MG63 (cell line): ENCODE data around the gene MDP1. TPM values are rescaled to one million over a fixed set of nuclear protein-coding genes. Genes with fewer than 3 reads are reported as not detected.
A peak's percentile ranks its signal among the peaks of the same experiment; 100 is the strongest.

Experiments
- DNase-seq: peaks from one replicate; pipeline ENCODE4 v3.0.0-alpha.2; 2020
- H3K27me3 ChIP-seq: fragments of 250-450 bp; sonication (Bioruptor Pico); 2 replicates; pipeline ENCODE4 v1.5.1; 2020; ENCODE audit warnings: mild to moderate bottlenecking, moderate library complexity
- H3K36me3 ChIP-seq: fragments of 250-450 bp; sonication (Bioruptor Pico); 2 replicates; pipeline ENCODE4 v1.5.1; 2020; ENCODE audit warnings: mild to moderate bottlenecking, moderate library complexity
- H3K4me3 ChIP-seq: fragments of 250-450 bp; sonication (Bioruptor Pico); 2 replicates; pipeline ENCODE4 v1.5.1; 2020; ENCODE audit warnings: mild to moderate bottlenecking, moderate library complexity
- H3K9me3 ChIP-seq: fragments of 250-450 bp; sonication (Bioruptor Pico); 2 replicates; pipeline ENCODE4 v1.5.1; 2020; ENCODE audit warnings: mild to moderate bottlenecking, moderate library complexity
- total RNA-seq: library from RNA; depleted of rRNA; stranded (reverse); fragments of >200 nt; shearing (Covaris generic); gene quantifications from 2 replicates; pipeline ENCODE4 v1.2.3, GENCODE V29; 2014; ENCODE audit warnings: low replicate concordance; rRNA removed

MDP1 gene
- 2.5 and 4.5 TPM in 2 replicates for total RNA-seq

DNA sequence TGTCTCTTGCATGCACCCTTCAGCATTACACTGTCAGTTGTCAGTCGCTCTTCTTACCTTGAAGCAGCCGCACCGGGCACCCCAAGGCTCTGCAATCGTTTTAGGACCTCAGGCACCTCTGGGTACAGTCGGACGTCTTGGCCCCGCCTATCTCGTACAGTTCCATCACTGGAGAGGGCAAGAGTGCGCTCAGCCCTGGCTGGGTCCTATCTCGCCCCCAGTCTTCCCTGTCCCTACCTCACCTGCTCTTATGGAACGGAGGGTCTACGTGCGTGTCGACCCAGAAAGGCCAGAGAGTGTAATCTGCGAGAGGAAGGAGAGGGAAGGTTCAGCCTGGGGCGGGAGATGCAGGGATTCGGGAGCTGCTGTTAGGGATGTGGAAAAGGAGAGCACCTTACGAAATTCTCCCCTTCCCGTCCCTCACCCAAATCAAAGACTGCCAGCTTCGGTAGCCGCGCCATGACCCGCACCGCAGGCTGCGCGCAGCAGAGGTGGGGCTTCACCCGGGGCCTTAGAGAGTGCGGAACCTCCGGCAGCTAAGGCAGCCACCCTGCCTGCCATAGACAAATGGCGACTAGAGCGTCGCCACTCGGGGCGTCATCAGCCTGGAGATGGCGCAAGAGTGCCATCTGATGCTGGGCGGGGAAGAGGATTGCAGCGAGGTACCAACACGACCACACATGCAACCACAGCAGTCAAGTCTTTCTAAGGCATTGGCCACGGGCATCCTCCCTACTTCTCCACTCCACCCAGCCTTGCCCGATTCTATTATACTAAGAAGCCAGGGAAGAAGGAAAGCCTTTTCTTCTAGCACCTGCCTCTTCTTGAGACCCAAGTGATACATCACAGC is at the start of gene MDP1:
Gene MDP1 (minus strand): TSS at position 572 of the 850 bp plus-strand sequence. CDS start 111 bp downstream, at position 461.
- Histone ChIP-seq H3K27me3 (no peaks in the 10 kb centered on the region), H3K36me3 (peaks cover 3% of the 10 kb centered on the region; the same call in 1 of the 2 replicates), H3K4me3 (peak within 1 kb of the TSS; percentile 59), H3K9me3 (no peaks in the 10 kb centered on the region)
- DNase-seq = peak; percentile 65

DNA sequence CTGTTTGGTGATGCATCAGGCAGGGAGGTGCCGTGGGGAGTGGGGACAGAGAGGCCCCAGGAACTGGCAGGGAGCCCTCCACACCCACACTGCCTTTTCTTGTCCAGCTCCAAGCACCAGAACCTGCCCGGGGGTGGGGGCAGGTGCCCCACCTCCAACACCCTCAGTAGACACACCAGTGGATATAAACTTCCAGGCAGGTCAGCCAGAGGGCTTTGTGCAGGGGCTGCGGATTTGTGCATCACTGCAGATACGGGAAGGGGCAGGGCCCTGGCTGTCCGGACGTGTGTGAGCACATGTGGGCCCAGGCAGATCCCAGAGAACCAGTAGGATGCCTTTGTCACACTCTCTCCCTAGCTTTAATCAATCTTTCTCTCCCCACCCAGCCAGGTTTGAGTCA is 48.4 kb upstream of the MDP1 start:
- no peak for DNase-seq
- no peaks in the 10 kb centered on the region for H3K36me3 ChIP-seq
- no peaks in the 10 kb centered on the region for H3K9me3 ChIP-seq
- H3K4me3 ChIP-seq = no peak overlapping the region
- no peaks in the 10 kb centered on the region for H3K27me3 ChIP-seq

- Histone ChIP-seq H3K27me3 (no peaks in the 10 kb centered on the region), H3K36me3 (no peaks in the 10 kb centered on the region), H3K4me3 (no peak overlapping the region), H3K9me3 (no peaks in the 10 kb centered on the region)
- no peak for DNase-seq
Observed at GRCh38 chr14:24263848-24264247, 48.0 kb upstream of the MDP1 start.

GRCh38 chr14:24262821-24263733 is 47.2 kb upstream of the MDP1 start, which contains the start of gene TGM1:
TGM1 (minus strand) TSS chr14:24263177; CDS start chr14:24262352, 825 bp downstream.
- Histone ChIP-seq H3K9me3 (no peaks in the 10 kb centered on the region), H3K27me3 (no peaks in the 10 kb centered on the region), H3K4me3 (no peak within 1 kb of the TSS), H3K36me3 (no peaks in the 10 kb centered on the region)
- DNase-seq = no peak

DNA sequence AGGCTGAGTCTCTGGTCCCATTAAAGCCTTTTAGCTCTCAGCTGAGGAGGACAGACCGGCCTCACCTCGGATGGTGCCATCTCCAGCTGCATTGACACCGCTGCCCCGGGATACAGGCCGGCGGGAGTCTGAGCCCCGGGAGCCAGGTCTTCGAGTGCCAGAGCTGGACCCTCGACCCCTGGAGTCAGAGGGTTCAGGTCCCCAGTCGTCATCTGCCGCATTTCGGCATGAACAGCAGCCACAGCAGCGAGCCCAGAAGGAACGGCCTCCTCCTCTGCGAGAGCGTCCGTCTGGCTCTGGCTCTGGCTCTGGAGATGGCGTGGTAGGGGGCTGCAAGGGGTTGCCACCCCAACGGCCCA is 46.1 kb upstream of the MDP1 start:
- no peaks in the 10 kb centered on the region for H3K27me3 ChIP-seq
- H3K36me3 ChIP-seq = no peaks in the 10 kb centered on the region
- DNase-seq = no peak
- no peak overlapping the region for H3K4me3 ChIP-seq
- no peaks in the 10 kb centered on the region for H3K9me3 ChIP-seq

GRCh38 chr14:24261256-24261968 is 45.5 kb upstream of the MDP1 start:
- Histone ChIP-seq H3K4me3 (no peak overlapping the region), H3K36me3 (no peaks in the 10 kb centered on the region), H3K27me3 (no peaks in the 10 kb centered on the region), H3K9me3 (no peaks in the 10 kb centered on the region)
- no peak for DNase-seq

DNA sequence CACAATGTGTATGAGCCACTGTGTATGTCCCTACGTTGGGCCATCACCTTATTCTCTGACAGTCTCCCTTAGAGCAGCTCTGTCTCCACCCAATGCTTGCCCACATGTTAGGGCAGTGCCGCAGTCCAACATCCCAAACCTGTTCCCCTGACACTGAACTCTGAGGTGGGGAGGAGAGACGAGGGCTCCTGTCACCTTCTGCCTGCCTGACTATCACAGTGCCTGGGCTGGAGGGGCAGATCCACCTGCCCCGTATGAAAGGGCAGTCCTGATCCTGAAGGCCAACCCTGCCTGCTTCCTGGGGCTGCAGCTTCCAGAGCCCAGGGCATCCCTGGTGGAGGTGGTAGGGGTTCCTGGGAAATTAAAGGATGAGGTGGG is 44.9 kb upstream of the MDP1 start:
- no peak for DNase-seq
- Histone ChIP-seq H3K27me3 (no peaks in the 10 kb centered on the region), H3K4me3 (no peak overlapping the region), H3K9me3 (no peaks in the 10 kb centered on the region), H3K36me3 (no peaks in the 10 kb centered on the region)

- no peaks in the 10 kb centered on the region for H3K27me3 ChIP-seq
- no peak overlapping the region for H3K4me3 ChIP-seq
- H3K9me3 ChIP-seq = no peaks in the 10 kb centered on the region
- no peaks in the 10 kb centered on the region for H3K36me3 ChIP-seq
- DNase-seq = no peak
Observed at GRCh38 chr14:24260026-24260779, 44.3 kb upstream of the MDP1 start.

- no peaks in the 10 kb centered on the region for H3K27me3 ChIP-seq
- no peak overlapping the region for H3K4me3 ChIP-seq
- no peaks in the 10 kb centered on the region for H3K36me3 ChIP-seq
- H3K9me3 ChIP-seq = no peaks in the 10 kb centered on the region
- peak; percentile 59 for DNase-seq
Observed at GRCh38 chr14:24259282-24260025, 43.6 kb upstream of the MDP1 start.

DNA sequence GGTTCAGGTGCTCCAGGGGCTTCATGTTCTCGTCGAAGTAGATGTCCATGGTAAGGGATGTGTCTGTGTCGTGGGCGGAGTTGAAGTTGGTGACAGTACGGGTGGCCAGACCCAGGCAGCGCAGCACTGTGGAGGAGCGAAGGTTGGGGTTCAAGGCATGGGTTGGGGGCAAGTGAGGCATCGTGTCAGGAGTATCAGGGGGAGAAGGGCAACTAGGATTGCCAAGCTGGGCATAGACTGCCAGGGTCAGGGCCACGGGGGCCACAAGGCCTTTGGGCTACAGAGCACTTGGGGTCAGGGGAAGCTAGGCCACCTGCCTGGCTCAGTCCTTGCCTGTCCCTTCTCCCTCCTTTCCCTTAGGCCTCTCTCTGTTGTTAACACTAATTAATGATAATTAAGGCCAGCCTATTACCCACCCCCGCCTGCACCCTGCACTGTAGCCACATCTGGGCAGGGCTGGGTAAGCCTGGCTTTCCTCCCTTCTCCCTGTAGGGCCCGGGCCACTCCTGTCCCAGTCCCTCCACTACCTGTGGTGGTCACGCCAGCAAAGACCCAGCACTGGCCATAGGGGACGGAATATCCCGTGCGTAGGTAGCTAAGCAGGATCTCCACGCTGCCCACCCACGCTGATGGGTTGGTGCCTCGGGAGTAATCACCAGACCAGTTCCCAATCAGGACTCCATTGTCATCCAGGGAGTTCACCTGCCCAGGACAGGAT is 42.8 kb upstream of the MDP1 start:
- Histone ChIP-seq H3K36me3 (no peaks in the 10 kb centered on the region), H3K27me3 (no peaks in the 10 kb centered on the region), H3K4me3 (no peak overlapping the region), H3K9me3 (no peaks in the 10 kb centered on the region)
- DNase-seq = no peak

DNA sequence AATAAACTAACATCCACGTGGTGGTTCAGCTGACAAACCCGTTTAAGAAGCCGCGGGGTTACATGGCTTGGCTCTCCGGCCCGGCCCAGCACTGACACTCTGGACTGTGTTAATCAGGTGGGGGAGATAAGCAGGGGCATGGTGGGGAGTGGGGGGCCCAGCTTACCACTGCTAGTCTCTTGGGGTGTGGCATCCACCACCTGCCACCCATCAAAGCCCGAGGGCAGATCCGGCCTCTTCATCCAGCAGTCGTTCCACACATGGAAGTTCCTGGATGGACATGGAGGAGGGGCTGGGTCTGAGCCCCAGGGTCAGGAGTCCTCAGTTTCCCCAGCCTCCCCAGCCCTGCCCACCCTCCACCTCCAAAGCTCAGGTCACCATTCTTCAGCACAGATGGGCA is 42.3 kb upstream of the MDP1 start:
- Histone ChIP-seq H3K36me3 (no peaks in the 10 kb centered on the region), H3K27me3 (no peaks in the 10 kb centered on the region), H3K9me3 (no peaks in the 10 kb centered on the region), H3K4me3 (no peak overlapping the region)
- no peak for DNase-seq

- Histone ChIP-seq H3K9me3 (no peaks in the 10 kb centered on the region), H3K27me3 (no peaks in the 10 kb centered on the region), H3K36me3 (no peaks in the 10 kb centered on the region), H3K4me3 (no peak overlapping the region)
- no peak for DNase-seq
Observed at GRCh38 chr14:24256960-24257359, 41.1 kb upstream of the MDP1 start.

DNA sequence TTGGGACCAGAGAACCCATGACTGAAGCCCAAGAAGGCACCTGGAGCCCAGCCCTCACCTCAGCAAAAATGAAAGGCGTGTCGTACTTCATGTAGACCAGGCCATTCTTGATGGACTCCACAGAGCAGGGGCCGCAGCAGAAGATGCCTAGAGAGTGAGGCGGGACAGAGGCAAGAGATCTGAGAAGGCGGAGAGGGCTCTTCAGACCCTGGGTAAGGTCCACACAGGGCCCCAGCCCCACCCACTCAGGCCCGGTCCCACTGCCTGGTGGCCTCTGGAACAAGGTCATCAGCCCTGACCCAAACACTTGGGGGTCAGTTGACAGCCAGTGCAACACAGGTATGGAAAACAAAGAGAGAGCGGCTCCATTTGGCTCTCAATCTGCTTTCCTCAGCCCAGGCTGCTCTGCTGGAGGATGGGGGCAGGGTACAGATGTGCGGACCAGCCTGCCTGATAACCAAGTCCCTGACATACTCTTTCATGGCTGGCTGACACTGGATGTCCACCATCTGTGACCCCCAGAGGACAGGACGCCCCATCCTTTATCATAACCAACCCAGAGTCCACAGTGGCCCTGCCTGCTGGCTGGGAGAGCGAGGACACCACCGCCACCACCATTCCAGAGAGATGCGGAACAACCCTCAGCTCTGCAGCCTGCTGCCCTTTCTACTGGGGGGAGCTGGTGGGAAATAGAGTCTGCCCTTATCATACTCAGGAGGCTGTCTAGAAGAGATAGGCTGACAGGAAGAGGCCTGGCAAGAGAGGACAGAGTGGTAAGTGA is 40.3 kb upstream of the MDP1 start:
- DNase-seq = no peak
- no peaks in the 10 kb centered on the region for H3K27me3 ChIP-seq
- H3K36me3 ChIP-seq = no peaks in the 10 kb centered on the region
- H3K9me3 ChIP-seq = no peaks in the 10 kb centered on the region
- H3K4me3 ChIP-seq = no peak overlapping the region

DNA sequence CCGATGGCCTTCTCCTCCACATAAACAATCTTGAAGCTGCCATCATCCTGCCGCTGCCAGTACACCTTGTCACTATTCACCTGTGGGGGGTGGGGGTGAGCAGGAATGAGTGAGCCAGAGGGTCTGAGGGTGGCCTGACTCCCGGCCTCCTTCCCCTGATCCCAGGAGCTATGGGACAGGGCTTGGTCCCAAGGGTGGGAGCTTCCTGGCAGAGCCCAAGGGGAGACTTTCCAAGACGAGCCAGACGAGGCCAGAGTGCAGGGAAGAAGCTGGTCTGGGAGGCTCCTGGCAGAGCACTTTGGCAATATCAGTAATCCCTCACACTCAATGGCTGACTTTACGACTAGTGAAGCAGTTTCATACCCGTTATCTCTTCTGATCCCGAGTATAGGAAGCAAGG is 39.6 kb upstream of the MDP1 start:
- no peaks in the 10 kb centered on the region for H3K27me3 ChIP-seq

More for the DNA sequence above, 39.6 kb upstream of the MDP1 start:
- Histone ChIP-seq H3K9me3 (no peaks in the 10 kb centered on the region), H3K4me3 (no peak overlapping the region), H3K36me3 (no peaks in the 10 kb centered on the region)
- no peak for DNase-seq
